Germinal center (tissue), 1 donor: ENCODE results near the gene LZTR1.
A peak's percentile ranks its signal among the peaks of the same experiment; 100 is the strongest.
"Not testable (repeated sequence)": the region's sequence is repeated elsewhere in the genome, so short reads cannot be mapped to it uniquely, and the experiment has no call there.

Experiments
- DNase-seq: peaks from one replicate; pipeline ENCODE4 v3.0.0; 2012; ENCODE audit warnings: mixed read lengths, low spot score

LZTR1 gene

GRCh38 chr22:20965888-20966855 is 15.9 kb upstream of the LZTR1 start:
- DNase-seq: no peak

- no peak for DNase-seq
These were observed 15.0 kb upstream of the LZTR1 start, which contains the start of gene AIFM3 for GRCh38 chr22:20966883-20967696. Gene AIFM3 (plus strand): TSS chr22:20967255. CDS start chr22:20967945, 690 bp downstream.

- no peak for DNase-seq
These were observed 14.3 kb upstream of the LZTR1 start for GRCh38 chr22:20967697-20968211.

GRCh38 chr22:20968281-20968977 is 13.7 kb upstream of the LZTR1 start:
- DNase-seq: peak; percentile 42

GRCh38 chr22:20970939-20971657 is 11.0 kb upstream of the LZTR1 start:
- no peak for DNase-seq

GRCh38 chr22:20972014-20972694 is 9.9 kb upstream of the LZTR1 start:
- not testable (repeated sequence) for DNase-seq

- DNase-seq: no peak
These were observed 9.0 kb upstream of the LZTR1 start for GRCh38 chr22:20972933-20973577.

- no peak for DNase-seq
These were observed 8.3 kb upstream of the LZTR1 start for GRCh38 chr22:20973634-20974286.

- no peak for DNase-seq
These were observed 7.7 kb upstream of the LZTR1 start for GRCh38 chr22:20974336-20974955.

GRCh38 chr22:20975541-20976290 is 6.4 kb upstream of the LZTR1 start:
- no peak for DNase-seq

- no peak for DNase-seq
These were observed 5.7 kb upstream of the LZTR1 start for GRCh38 chr22:20976291-20976877.

- no peak for DNase-seq
These were observed 5.1 kb upstream of the LZTR1 start for GRCh38 chr22:20977019-20977418.

GRCh38 chr22:20977516-20978170 is 4.5 kb upstream of the LZTR1 start:
- DNase-seq: no peak

- no peak for DNase-seq
These were observed 3.7 kb upstream of the LZTR1 start for GRCh38 chr22:20978419-20978818.

- peak; percentile 77 for DNase-seq
These were observed 2.8 kb upstream of the LZTR1 start for GRCh38 chr22:20979243-20979809.

- DNase-seq: no peak
These were observed 2.1 kb upstream of the LZTR1 start for GRCh38 chr22:20979940-20980453.

GRCh38 chr22:20980523-20980922 is 1.6 kb upstream of the LZTR1 start:
- DNase-seq: no peak
